Transverse colon (tissue), 4 donors: ENCODE measurements around the gene PTBP3. TPM values are rescaled to one million over a fixed set of nuclear protein-coding genes. Genes with fewer than 3 reads are reported as not detected.

ENCODE experiments used
- DNase-seq: peaks from one replicate; pipeline ENCODE4 v3.0.0-alpha.2; 2019
- H3K27ac ChIP-seq, 4 donors: fragments of 200-600 bp; sonication (generic); 2 replicates each; pipeline ENCODE4 v1.5.1; 2016 to 2018; ENCODE audit warnings: inconsistent platforms in 4 of 4
- H3K27me3 ChIP-seq: fragments of 200-600 bp; sonication (generic); 2 replicates; pipeline ENCODE4 v1.5.1; 2017; ENCODE audit warnings: inconsistent platforms
- H3K36me3 ChIP-seq, 4 donors: fragments of 200-600 bp; sonication (generic); 2 replicates each; pipeline ENCODE4 v1.5.1; 2017 to 2019; ENCODE audit warnings: inconsistent platforms in 4 of 4
- H3K4me1 ChIP-seq, 4 donors: fragments of 200-600 bp; sonication (generic); 2 replicates each; pipeline ENCODE4 v1.5.1; 2017 to 2020; ENCODE audit warnings: inconsistent platforms in 4 of 4
- H3K4me3 ChIP-seq, 4 donors: fragments of 200-600 bp; sonication (generic); 1 replicate in 1 of 4; 2 replicates in 3 of 4; pipeline versions ENCODE4 v1.5.1 to v1.6.1; 2017 to 2019; ENCODE audit warnings: inconsistent platforms in 4 of 4
- H3K9me3 ChIP-seq, 2 donors: fragments of 200-600 bp; sonication (generic); 2 replicates each; pipeline ENCODE4 v1.5.1; 2017 to 2019; ENCODE audit warnings: inconsistent platforms in 2 of 2
- CTCF ChIP-seq, 5 experiments: fragments of 200-600 bp in 3 of 5; fragments of 450-650 bp in 2 of 5; sonication (generic) in 3 of 5; IDR thresholded peaks; 1 replicate in 2 of 5; 2 replicates in 3 of 5; pipeline ENCODE4 v1.5.1; 2016 to 2017; ENCODE audit warnings: antibody characterized with exemption in 5 of 5, inconsistent platforms in 3 of 5, mild to moderate bottlenecking in 2 of 5, moderate library complexity in 1 of 5
- EP300 ChIP-seq: sonication (generic); formaldehyde crosslinking; IDR thresholded peaks from one replicate; pipeline ENCODE4 v1.6.1; 2017; ENCODE audit warnings: antibody characterized with exemption, low read depth
- POLR2A ChIP-seq: fragments of 450-650 bp; IDR thresholded peaks from one replicate; pipeline ENCODE4 v1.6.1; 2016; ENCODE audit warnings: antibody characterized with exemption, mild to moderate bottlenecking, moderate library complexity
- POLR2AphosphoS5 ChIP-seq, 3 donors: sonication (generic); formaldehyde crosslinking; IDR thresholded peaks; one replicate each; pipeline ENCODE4 v1.6.1; 2016; ENCODE audit warnings: antibody characterized with exemption in 3 of 3
- WGBS, 2 donors: methylation state at CpG; one replicate each; pipeline ENCODE4 v1.1.5; 2018; ENCODE audit warnings: low coverage in 1 of 2; 5-methylcytosine and 5-hydroxymethylcytosine counted together
- in situ Hi-C, 4 donors: fragments of 200-750 bp; cut with MboI; loops; one replicate each; pipeline versions ENCODE4 v1.15.0 to v1.15.1; 2017; ENCODE audit warnings: low sequenced_read_pairs in 3 of 4, low pct_ligation_motif_present in 1 of 4, low pct_unique_long_range_greater_than_20kb in 1 of 4
- intact Hi-C: fragments of 100-400 bp; cut with DNase I; formaldehyde crosslinking; loops from one replicate; pipeline ENCODE4 v1.15.1; 2023; ENCODE audit warnings: low total_unique reads
- total RNA-seq, 4 donors: library from RNA; depleted of rRNA; stranded (reverse); fragments of >200 nt; gene quantifications; one replicate each; pipeline ENCODE4 v1.1.0, GENCODE V29; 2016

Gene PTBP3
- total RNA-seq, 4 donors from 2014 or later: 25.3 to 96.9 (median 54.7) TPM

DNA sequence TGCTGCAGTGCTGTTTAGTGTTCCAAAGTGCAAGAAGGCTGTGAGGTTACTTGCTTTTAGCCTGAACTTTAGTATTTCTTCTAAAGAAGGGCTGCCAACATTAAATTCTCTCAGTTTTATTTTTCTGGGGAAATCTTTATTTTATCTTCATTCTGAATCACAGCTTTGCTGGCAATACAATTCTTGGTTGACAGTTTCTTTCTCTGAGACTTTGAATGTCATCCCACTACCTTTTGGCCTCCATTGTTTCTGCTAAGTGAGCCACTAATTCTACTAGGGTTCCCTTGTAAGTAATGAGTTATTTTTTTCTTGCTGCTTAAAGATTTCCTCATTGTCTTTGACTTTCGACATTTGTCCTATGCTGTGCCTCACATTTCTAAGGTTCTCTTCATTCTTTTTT, 126.0 kb downstream of the PTBP3 start:
- in situ Hi-C loops: no loop called here
- Histone ChIP-seq H3K36me3 (peaks cover 0 to 38% (median 0%) of the 10 kb centered on the region in 4 donors), H3K27ac (no peak overlapping the region), H3K4me1 (no peaks in the 10 kb centered on the region), H3K9me3 (peaks cover 4 to 10% of the 10 kb centered on the region in 2 donors), H3K27me3 (no peaks in the 10 kb centered on the region), H3K4me3 (no peak overlapping the region)
- intact Hi-C loops: no loop called here
- no peak for DNase-seq
- TF ChIP-seq POLR2A (no peak), POLR2AphosphoS5 (IDR thresholded peaks at IDR 0.05) (no peak), EP300 (no peak), CTCF (IDR thresholded peaks at IDR 0.05) (no peak)
- WGBS, 2 donors: 100% methylated on average over 1 of the region's 1 CpG

DNA sequence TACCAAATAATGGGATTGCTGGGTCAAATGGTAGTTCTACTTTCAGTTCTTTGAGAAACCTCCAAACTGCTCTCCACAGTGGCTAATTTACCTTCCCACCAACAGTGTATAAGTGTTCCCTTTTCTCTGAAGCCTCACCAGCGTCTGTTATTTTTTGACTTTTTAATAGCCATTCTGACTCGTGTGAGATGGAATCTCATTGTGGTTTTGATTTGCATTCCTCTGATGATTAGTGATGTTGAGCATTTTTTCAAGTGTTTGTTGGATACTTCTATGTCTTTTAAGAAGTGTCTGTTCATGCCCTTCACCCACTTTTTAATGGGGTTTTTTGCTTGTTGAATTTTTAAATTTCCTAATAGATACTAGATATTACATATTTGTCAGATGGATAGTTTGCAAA, 129.9 kb downstream of the PTBP3 start:
- Histone ChIP-seq H3K27ac (no peak overlapping the region), H3K27me3 (no peaks in the 10 kb centered on the region), H3K4me3 (no peak overlapping the region), H3K36me3 (peaks cover 0 to 13% (median 0%) of the 10 kb centered on the region in 4 donors), H3K4me1 (peaks cover 0 to 5% (median 1%) of the 10 kb centered on the region in 4 donors), H3K9me3 (peaks cover 4 to 10% of the 10 kb centered on the region in 2 donors)
- WGBS, 2 donors: 75 to 78% methylated on average over 1 to 2 of the region's 2 CpGs
- no peak for TF ChIP-seq POLR2A
- no peak for TF ChIP-seq EP300
- no peak for TF ChIP-seq POLR2AphosphoS5 (IDR thresholded peaks at IDR 0.05)
- no peak for TF ChIP-seq CTCF (IDR thresholded peaks at IDR 0.05)
- no peak for DNase-seq
- in situ Hi-C loops: no loop called here
- intact Hi-C loops: no loop called here

DNA sequence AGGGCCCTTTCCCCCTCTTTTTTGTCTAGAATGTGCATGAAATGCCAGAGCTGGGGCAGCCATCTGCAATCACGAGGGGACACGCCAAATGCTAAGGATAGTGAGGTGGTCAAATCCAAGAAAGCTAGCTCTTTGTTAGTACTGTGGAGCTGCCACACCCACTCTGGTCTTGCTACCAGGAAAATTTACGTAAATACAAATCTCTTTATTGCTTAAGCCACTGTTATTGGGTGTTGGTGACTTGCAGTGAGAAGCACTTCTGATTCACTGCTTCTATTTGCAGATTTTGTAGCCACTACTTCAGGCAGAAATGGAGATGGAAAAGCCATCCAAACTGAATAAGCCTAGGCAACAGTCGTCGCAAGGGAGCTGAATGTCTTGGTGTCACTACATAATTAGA, 132.7 kb downstream of the PTBP3 start:
- no peaks in the 10 kb centered on the region for H3K36me3 ChIP-seq
- 77 to 83% methylated on average over 2 to 5 of the region's 5 CpGs for WGBS, 2 donors
- no peak for DNase-seq
- intact Hi-C loops (no loop called here), in situ Hi-C loops (no loop called here)
- no peaks in the 10 kb centered on the region for H3K27me3 ChIP-seq
- H3K4me1 ChIP-seq: peaks cover 0 to 5% (median 3%) of the 10 kb centered on the region in 4 donors
- H3K9me3 ChIP-seq: no peaks in the 10 kb centered on the region
- H3K27ac ChIP-seq: no peak overlapping the region
- no peak overlapping the region for H3K4me3 ChIP-seq
- no peak for TF ChIP-seq EP300
- TF ChIP-seq POLR2AphosphoS5 (IDR thresholded peaks at IDR 0.05): no peak
- no peak for TF ChIP-seq CTCF (IDR thresholded peaks at IDR 0.05)
- no peak for TF ChIP-seq POLR2A

- Histone ChIP-seq H3K4me1 (peaks cover 0 to 5% (median 3%) of the 10 kb centered on the region in 4 donors), H3K9me3 (no peaks in the 10 kb centered on the region), H3K27me3 (no peaks in the 10 kb centered on the region), H3K27ac (no peak overlapping the region), H3K36me3 (no peaks in the 10 kb centered on the region), H3K4me3 (no peak overlapping the region)
- intact Hi-C loops: no loop called here
- 34 to 49% methylated on average over 4 of the region's 4 CpGs for WGBS, 2 donors
- in situ Hi-C loops: no loop called here
- TF ChIP-seq EP300 (no peak), POLR2A (no peak), CTCF (IDR thresholded peaks at IDR 0.05) (no peak), POLR2AphosphoS5 (IDR thresholded peaks at IDR 0.05) (no peak)
- peak; percentile 29 for DNase-seq
Measured at GRCh38 chr9:112198646-112199045, 134.8 kb downstream of the PTBP3 start.
